ENCODE measurements around the gene BLVRB.

DNA sequence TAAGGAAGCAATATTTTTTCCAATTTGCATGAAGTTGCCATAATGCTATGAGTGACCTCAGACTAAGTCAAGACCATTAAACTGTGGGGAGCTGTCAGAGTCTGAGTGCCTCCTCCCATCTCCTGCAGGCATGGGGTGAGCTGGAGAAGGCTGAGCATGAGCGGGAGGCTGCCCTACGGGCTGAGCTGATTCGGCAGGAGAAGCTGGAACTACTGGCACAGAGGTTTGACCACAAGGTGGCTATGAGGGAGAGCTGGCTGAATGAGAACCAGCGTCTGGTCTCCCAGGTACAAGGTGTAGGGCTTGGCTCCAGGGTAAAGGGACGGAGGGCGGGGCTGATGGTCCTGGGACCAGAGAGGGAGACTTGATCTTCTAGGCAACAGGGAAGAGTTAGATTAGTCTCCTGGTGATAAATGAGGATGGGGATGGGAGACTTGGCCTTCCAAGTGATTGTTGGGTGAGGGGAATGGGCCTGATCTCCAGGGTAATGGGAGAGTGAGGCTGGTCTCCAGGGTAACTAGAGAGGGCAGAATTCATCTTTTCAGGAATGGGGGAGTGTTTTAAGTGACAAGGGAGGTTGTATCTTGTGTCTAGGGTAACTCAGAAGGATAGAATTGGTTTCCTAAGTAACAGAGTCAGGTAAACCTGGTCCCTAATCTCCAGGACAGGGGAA lies 37.2 kb upstream of the BLVRB start:
- TF ChIP-seq EZH2 (IDR thresholded peaks at IDR 0.05) (no peak), POLR2AphosphoS5 (IDR thresholded peaks at IDR 0.05; ENCODE audit: borderline replicate concordance, low read depth, low read length) (no peak)

All from SK-N-MC (cell line).